Prostate gland (tissue), 2 donors: ENCODE measurements around the gene DDX5. TPM values are rescaled to one million over a fixed set of nuclear protein-coding genes. Genes with fewer than 3 reads are reported as not detected.
A peak's percentile ranks its signal among the peaks of the same experiment; 100 is the strongest.

ENCODE experiments used
- DNase-seq: peaks from one replicate; pipeline ENCODE4 v3.0.0-alpha.2; 2019; ENCODE audit warnings: low spot score
- H3K27ac ChIP-seq, 2 donors: fragments of 200-600 bp; sonication (generic); 2 replicates each; pipeline ENCODE4 v1.5.1; 2017 to 2019
- H3K27me3 ChIP-seq: fragments of 200-600 bp; sonication (generic); replicated peaks from 2 replicates; pipeline ENCODE4 v1.5.1; 2019; ENCODE audit not compliant: insufficient read depth
- H3K36me3 ChIP-seq, 2 donors: fragments of 200-600 bp; sonication (generic); 1 replicate in 1 of 2; 2 replicates in 1 of 2; pipeline versions ENCODE4 v1.5.1 to v1.8.1; 2017 to 2019
- H3K4me1 ChIP-seq: fragments of 200-600 bp; sonication (generic); replicated peaks from 2 replicates; pipeline ENCODE4 v1.5.1; 2019
- H3K4me3 ChIP-seq, 2 donors: fragments of 200-600 bp; sonication (generic); 2 replicates each; pipeline ENCODE4 v1.5.1; 2017 to 2019
- H3K9me3 ChIP-seq: fragments of 200-600 bp; sonication (generic); 2 replicates; pipeline ENCODE4 v1.5.1; 2017
- CTCF ChIP-seq, 4 experiments: fragments of 200-600 bp in 2 of 4; fragments of 450-650 bp in 2 of 4; sonication (generic) in 2 of 4; IDR thresholded peaks; 1 replicate in 3 of 4; 2 replicates in 1 of 4; pipeline ENCODE4 v1.5.1; 2016 to 2019; ENCODE audit warnings: antibody characterized with exemption in 4 of 4, mild to moderate bottlenecking in 2 of 4, moderate library complexity in 2 of 4
- POLR2A ChIP-seq: fragments of 450-650 bp; IDR thresholded peaks from one replicate; pipeline ENCODE4 v1.6.1; 2016; ENCODE audit warnings: antibody characterized with exemption, mild to moderate bottlenecking
- POLR2AphosphoS5 ChIP-seq: sonication (generic); formaldehyde crosslinking; IDR thresholded peaks from one replicate; pipeline ENCODE4 v1.6.1; 2017; ENCODE audit warnings: antibody characterized with exemption
- WGBS: methylation state at CpG from one replicate; pipeline ENCODE4 v1.1.5; 2018; 5-methylcytosine and 5-hydroxymethylcytosine counted together
- intact Hi-C: fragments of 100-400 bp; cut with DNase I; formaldehyde crosslinking; loops from one replicate; pipeline ENCODE4 v1.14.2; 2022
- total RNA-seq, 2 donors: library from RNA; depleted of rRNA; stranded (reverse); fragments of >200 nt; gene quantifications; one replicate each; pipeline ENCODE4 v1.1.0, GENCODE V29; 2016

The DDX5 gene
- total RNA-seq, result 1,000 to 10,000 TPM; 1,009 to 1,102 TPM

GRCh38 chr17:64506201-64506575, at the start of gene DDX5:
Gene DDX5, minus strand, starts transcription at chr17:64506289. Its CDS starts 170 bp downstream, at chr17:64506119.
- DNase-seq, result peak; percentile 97
- H3K4me3 ChIP-seq, result peak within 1 kb of the TSS; percentile 94 to 98
- no peaks in the 10 kb centered on the region for H3K27me3 ChIP-seq
- TF ChIP-seq CTCF (IDR thresholded peaks at IDR 0.05) (no peak), POLR2AphosphoS5 (peak; percentile 80), POLR2A (peak; percentile 93)
- peaks cover 13 to 14% of the 10 kb centered on the region in 2 donors for H3K36me3 ChIP-seq
- peak within 1 kb of the TSS; percentile 99 for H3K27ac ChIP-seq
- intact Hi-C loops, result loop anchor here (10.0 kb wide), 1 partner anchor 181 kb away; no protein-coding TSS in a partner anchor
- under 1% methylated on average over 31 of the region's 31 CpGs for WGBS
- H3K4me1 ChIP-seq, result peaks cover 7% of the 10 kb centered on the region
- no peaks in the 10 kb centered on the region for H3K9me3 ChIP-seq

- 93% methylated on average over 4 of the region's 4 CpGs for WGBS
- Histone ChIP-seq H3K4me3 (no peak overlapping the region), H3K27ac (no peak overlapping the region), H3K27me3 (no peaks in the 10 kb centered on the region), H3K4me1 (no peaks in the 10 kb centered on the region), H3K9me3 (no peaks in the 10 kb centered on the region), H3K36me3 (no peaks in the 10 kb centered on the region)
- intact Hi-C loops, result no loop called here
- no peak for DNase-seq
- no peak for TF ChIP-seq POLR2AphosphoS5
- TF ChIP-seq CTCF (IDR thresholded peaks at IDR 0.05), result no peak
- TF ChIP-seq POLR2A, result no peak
Observed at GRCh38 chr17:64555281-64555680, 49.2 kb upstream of the DDX5 start.

GRCh38 chr17:64554028-64554637, 48.0 kb upstream of the DDX5 start:
- H3K4me1 ChIP-seq, result no peaks in the 10 kb centered on the region
- no peak for DNase-seq
- H3K27ac ChIP-seq, result no peak overlapping the region
- intact Hi-C loops, result no loop called here
- no peaks in the 10 kb centered on the region for H3K27me3 ChIP-seq
- H3K4me3 ChIP-seq, result no peak overlapping the region
- H3K36me3 ChIP-seq, result no peaks in the 10 kb centered on the region
- TF ChIP-seq CTCF (IDR thresholded peaks at IDR 0.05) (no peak), POLR2AphosphoS5 (no peak), POLR2A (no peak)
- no peaks in the 10 kb centered on the region for H3K9me3 ChIP-seq

GRCh38 chr17:64551461-64551860, 45.4 kb upstream of the DDX5 start:
- WGBS, result 66% methylated on average over 5 of the region's 5 CpGs
- no peak for DNase-seq
- TF ChIP-seq POLR2AphosphoS5 (no peak), POLR2A (no peak), CTCF (IDR thresholded peaks at IDR 0.05) (no peak)
- H3K4me1 ChIP-seq, result no peaks in the 10 kb centered on the region
- no peak overlapping the region for H3K27ac ChIP-seq
- H3K27me3 ChIP-seq, result no peaks in the 10 kb centered on the region
- H3K9me3 ChIP-seq, result no peaks in the 10 kb centered on the region
- H3K36me3 ChIP-seq, result no peaks in the 10 kb centered on the region
- H3K4me3 ChIP-seq, result no peak overlapping the region
- intact Hi-C loops, result no loop called here

- Histone ChIP-seq H3K4me3 (no peak overlapping the region), H3K9me3 (no peaks in the 10 kb centered on the region), H3K27ac (no peak overlapping the region), H3K36me3 (no peaks in the 10 kb centered on the region), H3K4me1 (no peaks in the 10 kb centered on the region), H3K27me3 (no peaks in the 10 kb centered on the region)
- 68% methylated on average over 10 of the region's 10 CpGs for WGBS
- DNase-seq, result no peak
- no peak for TF ChIP-seq POLR2AphosphoS5
- TF ChIP-seq CTCF (IDR thresholded peaks at IDR 0.05), result no peak
- no peak for TF ChIP-seq POLR2A
- intact Hi-C loops, result no loop called here
Observed at GRCh38 chr17:64547319-64547718, 41.2 kb upstream of the DDX5 start.
